IPS DF 6.9 (cell line): ENCODE results near the gene KLK5.
"Not testable (repeated sequence)": the region's sequence is repeated elsewhere in the genome, so short reads cannot be mapped to it uniquely, and the experiment has no call there.

ENCODE experiments used
- DNase-seq: peaks from one replicate; pipeline ENCODE4 v3.0.0-alpha.2; 2013; ENCODE audit warnings: low read depth, low spot score
- H3K27ac ChIP-seq: one replicate; pipeline ENCODE4 v1.5.1; 2013; ENCODE audit warnings: low read length, control low read depth
- H3K27me3 ChIP-seq: 2 replicates; pipeline ENCODE4 v1.6.1; 2013; ENCODE audit warnings: mild to moderate bottlenecking, low read length; ENCODE audit not compliant: control insufficient read depth, insufficient read depth
- H3K36me3 ChIP-seq: 2 replicates; pipeline ENCODE4 v1.6.1; 2013; ENCODE audit warnings: low read length; ENCODE audit not compliant: control insufficient read depth, insufficient read depth
- H3K4me1 ChIP-seq: 2 replicates; pipeline ENCODE4 v1.6.1; 2013; ENCODE audit warnings: low read length; ENCODE audit not compliant: control insufficient read depth, insufficient read depth
- H3K4me3 ChIP-seq: 2 replicates; pipeline ENCODE4 v1.5.1; 2013; ENCODE audit warnings: mild to moderate bottlenecking, low read length
- H3K9me3 ChIP-seq: 2 replicates; pipeline ENCODE4 v1.6.1; 2013; ENCODE audit warnings: low read length, inconsistent platforms; ENCODE audit not compliant: control insufficient read depth, insufficient read depth
- WGBS: extraction: QIAGEN DNeasy Blood & Tissue Kit; methylation state at CpG from one replicate; pipeline ENCODE4 v1.1.7; 2013; ENCODE audit warnings: mixed read lengths, missing lambda C conversion rate; ENCODE audit not compliant: insufficient read length, insufficient coverage; 5-methylcytosine and 5-hydroxymethylcytosine counted together

Gene KLK5

GRCh38 chr19:50952910-50953309, at the start of gene KLK5:
Gene KLK5 (minus strand): TSS chr19:50953038. CDS start chr19:50952657, 381 bp downstream.
- Histone ChIP-seq H3K4me3 (no peak within 1 kb of the TSS), H3K9me3 (no peaks in the 10 kb centered on the region), H3K27me3 (no peaks in the 10 kb centered on the region), H3K36me3 (no peaks in the 10 kb centered on the region), H3K4me1 (peaks cover 2% of the 10 kb centered on the region; the same call in 1 of the 2 replicates), H3K27ac (no peak within 1 kb of the TSS)
- no peak for DNase-seq
- WGBS: no CpG with 5 or more reads among the region's 7 CpGs

GRCh38 chr19:51002089-51002532, 49.3 kb upstream of the KLK5 start:
- no peak for DNase-seq
- H3K27ac ChIP-seq: no peak overlapping the region
- H3K9me3 ChIP-seq: no peaks in the 10 kb centered on the region
- no peak overlapping the region for H3K4me3 ChIP-seq
- no peaks in the 10 kb centered on the region for H3K36me3 ChIP-seq
- peaks cover 1% of the 10 kb centered on the region for H3K4me1 ChIP-seq
- H3K27me3 ChIP-seq: no peaks in the 10 kb centered on the region
- no CpG with 5 or more reads among the region's 12 CpGs for WGBS

- WGBS: no CpG with 5 or more reads among the region's 7 CpGs
- Histone ChIP-seq H3K4me1 (peaks cover 1% of the 10 kb centered on the region), H3K27ac (no peak within 1 kb of the TSS), H3K36me3 (no peaks in the 10 kb centered on the region), H3K9me3 (no peaks in the 10 kb centered on the region), H3K4me3 (no peak within 1 kb of the TSS), H3K27me3 (no peaks in the 10 kb centered on the region)
- no peak for DNase-seq
These were observed 48.7 kb upstream of the KLK5 start, which contains the start of gene KLK8 for GRCh38 chr19:51001515-51001914. Gene KLK8 (minus strand): TSS chr19:51001604. CDS start chr19:51001167, 437 bp downstream.

GRCh38 chr19:51000981-51001380, 48.1 kb upstream of the KLK5 start:
- no peaks in the 10 kb centered on the region for H3K27me3 ChIP-seq
- H3K4me3 ChIP-seq: no peak overlapping the region
- WGBS: no CpG with 5 or more reads among the region's 16 CpGs

GRCh38 chr19:51000426-51000825, 47.6 kb upstream of the KLK5 start:
- Histone ChIP-seq H3K4me1 (peaks cover 1% of the 10 kb centered on the region), H3K9me3 (no peaks in the 10 kb centered on the region), H3K36me3 (no peaks in the 10 kb centered on the region), H3K4me3 (no peak overlapping the region), H3K27ac (no peak overlapping the region), H3K27me3 (no peaks in the 10 kb centered on the region)
- no peak for DNase-seq
- WGBS: no CpG with 5 or more reads among the region's 10 CpGs

More at GRCh38 chr19:51000981-51001380, 48.1 kb upstream of the KLK5 start:
- no peak for DNase-seq
- Histone ChIP-seq H3K9me3 (no peaks in the 10 kb centered on the region), H3K4me1 (peaks cover 1% of the 10 kb centered on the region), H3K27ac (no peak overlapping the region), H3K36me3 (no peaks in the 10 kb centered on the region)

GRCh38 chr19:50998686-50999085, 45.8 kb upstream of the KLK5 start:
- H3K36me3 ChIP-seq: no peaks in the 10 kb centered on the region
- H3K4me1 ChIP-seq: peaks cover 1% of the 10 kb centered on the region
- no peak for DNase-seq
- H3K9me3 ChIP-seq: no peaks in the 10 kb centered on the region
- H3K27me3 ChIP-seq: no peaks in the 10 kb centered on the region
- no peak overlapping the region for H3K27ac ChIP-seq
- no peak overlapping the region for H3K4me3 ChIP-seq
- no CpG with 5 or more reads among the region's 4 CpGs for WGBS

GRCh38 chr19:50998061-50998460, 45.2 kb upstream of the KLK5 start:
- no peak overlapping the region for H3K4me3 ChIP-seq
- 100% methylated on average over 2 of the region's 5 CpGs for WGBS
- no peak for DNase-seq
- H3K4me1 ChIP-seq: peaks cover 1% of the 10 kb centered on the region
- no peak overlapping the region for H3K27ac ChIP-seq
- H3K36me3 ChIP-seq: no peaks in the 10 kb centered on the region
- H3K9me3 ChIP-seq: no peaks in the 10 kb centered on the region
- no peaks in the 10 kb centered on the region for H3K27me3 ChIP-seq

GRCh38 chr19:50994129-50994528, 41.3 kb upstream of the KLK5 start:
- DNase-seq: no peak
- Histone ChIP-seq H3K4me3 (no peak overlapping the region), H3K27ac (no peak overlapping the region), H3K4me1 (no peaks in the 10 kb centered on the region), H3K36me3 (no peaks in the 10 kb centered on the region), H3K27me3 (no peaks in the 10 kb centered on the region), H3K9me3 (no peaks in the 10 kb centered on the region)
- no CpG with 5 or more reads among the region's 2 CpGs for WGBS

- 100% methylated on average over 1 of the region's 2 CpGs for WGBS
- DNase-seq: no peak
- Histone ChIP-seq H3K4me1 (no peaks in the 10 kb centered on the region), H3K27me3 (no peaks in the 10 kb centered on the region), H3K9me3 (no peaks in the 10 kb centered on the region), H3K36me3 (no peaks in the 10 kb centered on the region), H3K27ac (no peak overlapping the region), H3K4me3 (no peak overlapping the region)
These were observed 39.8 kb upstream of the KLK5 start for GRCh38 chr19:50992666-50993035.

- not testable (repeated sequence) for DNase-seq, H3K27ac ChIP-seq, H3K4me1 ChIP-seq, H3K4me3 ChIP-seq, H3K36me3 ChIP-seq, H3K27me3 ChIP-seq, H3K9me3 ChIP-seq
- no CpG with 5 or more reads among the region's 14 CpGs for WGBS
These were observed 31.6 kb upstream of the KLK5 start for GRCh38 chr19:50984416-50984815.

GRCh38 chr19:50983625-50984292, 30.9 kb upstream of the KLK5 start, which contains the start of gene KLK7:
Gene KLK7 (minus strand): TSS chr19:50983917. CDS start chr19:50982399, 1,518 bp downstream.
- Histone ChIP-seq H3K27ac (no peak within 1 kb of the TSS), H3K4me1 (peaks cover 1% of the 10 kb centered on the region), H3K36me3 (no peaks in the 10 kb centered on the region), H3K27me3 (no peaks in the 10 kb centered on the region), H3K4me3 (peak within 1 kb of the TSS; percentile 21; the same call in 1 of the 2 replicates), H3K9me3 (no peaks in the 10 kb centered on the region)
- WGBS: no CpG with 5 or more reads among the region's 28 CpGs
- DNase-seq: no peak
